HG02610 (cell line): ENCODE measurements around the gene PLA2G4E.
A peak's percentile ranks its signal among the peaks of the same experiment; 100 is the strongest.

ENCODE experiments used
- ATAC-seq: cut with Tn5 transposase; IDR thresholded peaks from one replicate; pipeline ENCODE4 v1.9.1; 2021; ENCODE audit warnings: mild to moderate bottlenecking, moderate library complexity; ENCODE audit not compliant: unreplicated experiment

Gene PLA2G4E

GRCh38 chr15:41961595-41962202, 59.1 kb downstream of the PLA2G4E start:
- no peak for ATAC-seq

GRCh38 chr15:41961001-41961518, 59.8 kb downstream of the PLA2G4E start:
- no peak for ATAC-seq

GRCh38 chr15:41958002-41958420, 62.8 kb downstream of the PLA2G4E start:
- no peak for ATAC-seq

- ATAC-seq, result peak; percentile 94
Observed at GRCh38 chr15:41957021-41957897, 63.6 kb downstream of the PLA2G4E start.

GRCh38 chr15:41955807-41956525, 64.9 kb downstream of the PLA2G4E start:
- no peak for ATAC-seq

- ATAC-seq, result no peak
Observed at GRCh38 chr15:41955100-41955499, 65.7 kb downstream of the PLA2G4E start.

- no peak for ATAC-seq
Observed at GRCh38 chr15:41954036-41954435, 66.8 kb downstream of the PLA2G4E start.

- ATAC-seq, result no peak
Observed at GRCh38 chr15:41952013-41952563, 68.8 kb downstream of the PLA2G4E start.

- ATAC-seq, result no peak
Observed at GRCh38 chr15:41951571-41951970, 69.3 kb downstream of the PLA2G4E start.

- ATAC-seq, result no peak
Observed at GRCh38 chr15:41950489-41950888, 70.4 kb downstream of the PLA2G4E start.

GRCh38 chr15:41950127-41950483, 70.7 kb downstream of the PLA2G4E start:
- no peak for ATAC-seq

- ATAC-seq, result no peak
Observed at GRCh38 chr15:41949401-41950126, 71.3 kb downstream of the PLA2G4E start.

GRCh38 chr15:41948490-41948889, 72.4 kb downstream of the PLA2G4E start:
- ATAC-seq, result no peak

- no peak for ATAC-seq
Observed at GRCh38 chr15:41946970-41947369, 73.9 kb downstream of the PLA2G4E start.

GRCh38 chr15:41945731-41946130, 75.1 kb downstream of the PLA2G4E start:
- ATAC-seq, result no peak

GRCh38 chr15:41945221-41945620, 75.6 kb downstream of the PLA2G4E start:
- ATAC-seq, result no peak

GRCh38 chr15:41944313-41944940, 76.4 kb downstream of the PLA2G4E start:
- no peak for ATAC-seq

- no peak for ATAC-seq
Observed at GRCh38 chr15:41943543-41944312, 77.1 kb downstream of the PLA2G4E start.

- no peak for ATAC-seq
Observed at GRCh38 chr15:41942886-41943285, 78.0 kb downstream of the PLA2G4E start.
